Activated CD4-positive, alpha-beta T cell treated with anti-CD3 and anti-CD28 coated beads for 36 hours (primary cell): ENCODE data around the gene TM4SF20. TPM values are rescaled to one million over a fixed set of nuclear protein-coding genes. Genes with fewer than 3 reads are reported as not detected.
"Not testable (repeated sequence)": the region's sequence is repeated elsewhere in the genome, so short reads cannot be mapped to it uniquely, and the experiment has no call there.

Source experiments
- ATAC-seq: fragments of 200-7000 bp; cut with Tn5 transposase; one replicate; pipeline ENCODE4 v1.10.0; 2021; ENCODE audit warnings: mild to moderate bottlenecking, moderate library complexity
- CTCF ChIA-PET: fragments of 350-600 bp; sonication (Branson Sonifier 250); formaldehyde crosslinking; loops from one replicate; lab custom pipeline; 2021; ENCODE audit warnings: antibody characterized with exemption; lab: Charles Lee
- POLR2A ChIA-PET: fragments of 350-600 bp; sonication (Branson Sonifier 250); formaldehyde crosslinking; loops from one replicate; lab custom pipeline; 2021; ENCODE audit warnings: antibody characterized with exemption, inconsistent platforms; lab: Charles Lee
- DNase-seq: peaks from one replicate; pipeline ENCODE4 v3.0.0-alpha.2; 2020
- H3K27ac Mint-ChIP-seq: one replicate; pipeline ENCODE4 v1.8.0; 2021; ENCODE audit warnings: mixed read lengths
- H3K27me3 Mint-ChIP-seq: one replicate; pipeline ENCODE4 v1.8.0; 2021; ENCODE audit warnings: mixed read lengths
- H3K36me3 Mint-ChIP-seq: one replicate; pipeline ENCODE4 v1.8.0; 2021; ENCODE audit warnings: low read depth, mixed read lengths
- H3K4me1 Mint-ChIP-seq: one replicate; pipeline ENCODE4 v1.8.0; 2021; ENCODE audit warnings: mixed read lengths
- H3K4me3 Mint-ChIP-seq: one replicate; pipeline ENCODE4 v1.8.0; 2021; ENCODE audit warnings: mild to moderate bottlenecking, moderate library complexity, mixed read lengths
- H3K9me3 Mint-ChIP-seq: one replicate; pipeline ENCODE4 v1.8.0; 2021; ENCODE audit warnings: low read depth, mixed read lengths
- intact Hi-C, 2 experiments: fragments of 100-400 bp; cut with DNase I in 1 of 2; cut with micrococcal nuclease in 1 of 2; formaldehyde crosslinking; loops; one replicate each; pipeline versions ENCODE4 v1.14.2 to v1.15.1; 2022 to 2024; cut with DNase I, micrococcal nuclease
- total RNA-seq, 2 experiments: library from RNA; stranded (reverse); gene quantifications; one replicate each; pipeline ENCODE4 v1.2.3, GENCODE V29; 2021

The TM4SF20 gene
- total RNA-seq, 2 experiments from 2014 or later: not detected

DNA sequence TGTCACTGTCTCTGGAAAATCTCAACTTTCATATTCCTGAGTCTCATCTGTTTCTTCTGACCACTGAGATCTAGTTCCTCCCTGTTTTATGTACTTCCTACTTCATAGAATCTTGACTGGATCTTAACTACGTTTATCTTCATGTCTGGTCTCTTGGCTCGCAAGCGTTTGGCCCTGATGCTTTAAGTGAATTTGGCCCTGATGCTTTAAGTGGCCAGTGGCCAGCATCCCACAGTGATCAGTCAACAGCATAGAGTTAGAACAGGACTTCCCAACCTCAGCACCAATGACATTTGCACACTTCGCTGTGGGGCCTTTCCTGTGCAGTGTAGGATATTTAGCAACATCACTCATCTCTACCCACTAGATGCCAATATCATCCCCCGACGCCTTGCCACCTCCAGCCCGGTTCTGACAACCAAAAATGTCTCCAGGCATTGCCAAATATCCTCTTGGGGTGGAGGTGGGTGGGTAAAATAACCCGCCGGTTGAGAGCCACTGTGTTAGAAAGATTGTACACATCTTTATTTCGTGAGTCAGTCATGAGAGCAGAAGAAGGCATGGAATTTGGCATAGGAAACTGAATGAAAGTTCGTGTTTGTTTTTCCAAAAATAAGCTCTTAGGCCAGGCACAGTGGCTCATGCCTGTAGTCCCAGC, 12.2 kb downstream of the TM4SF20 start:
- Mint-ChIP-seq H3K36me3 (no peaks in the 10 kb centered on the region), H3K27me3 (no peaks in the 10 kb centered on the region), H3K4me3 (no peak overlapping the region), H3K27ac (no peak overlapping the region), H3K4me1 (peaks cover 13% of the 10 kb centered on the region), H3K9me3 (no peaks in the 10 kb centered on the region)
- ATAC-seq (no peak), DNase-seq (no peak)
- CTCF ChIA-PET: no interaction called here
- intact Hi-C loops: no loop called here
- POLR2A ChIA-PET: no interaction called here

DNA sequence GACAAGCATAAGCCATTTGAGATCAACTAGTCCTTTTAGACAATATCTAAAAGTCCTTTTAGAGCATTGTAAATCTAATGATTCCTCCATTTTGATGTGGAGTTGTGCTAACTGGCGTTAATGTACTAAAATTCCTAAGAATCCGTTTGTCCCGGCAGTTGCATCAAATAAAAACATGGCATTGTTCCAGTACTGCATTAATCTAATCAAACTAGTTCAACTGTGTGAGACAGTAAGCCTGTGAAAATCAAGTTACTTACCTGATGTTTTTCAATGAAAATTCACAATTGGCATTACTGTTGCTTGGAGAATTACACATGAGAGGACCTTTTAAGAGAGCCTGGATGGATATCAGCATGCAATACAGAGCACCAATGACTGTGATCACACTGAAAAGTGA, 13.3 kb downstream of the TM4SF20 start:
- Mint-ChIP-seq H3K27ac (no peak overlapping the region), H3K27me3 (no peaks in the 10 kb centered on the region), H3K4me1 (peaks cover 4% of the 10 kb centered on the region), H3K4me3 (no peak overlapping the region), H3K9me3 (no peaks in the 10 kb centered on the region), H3K36me3 (no peaks in the 10 kb centered on the region)
- ATAC-seq: no peak
- intact Hi-C loops: no loop called here
- POLR2A ChIA-PET: no interaction called here
- no peak for DNase-seq
- CTCF ChIA-PET: no interaction called here

DNA sequence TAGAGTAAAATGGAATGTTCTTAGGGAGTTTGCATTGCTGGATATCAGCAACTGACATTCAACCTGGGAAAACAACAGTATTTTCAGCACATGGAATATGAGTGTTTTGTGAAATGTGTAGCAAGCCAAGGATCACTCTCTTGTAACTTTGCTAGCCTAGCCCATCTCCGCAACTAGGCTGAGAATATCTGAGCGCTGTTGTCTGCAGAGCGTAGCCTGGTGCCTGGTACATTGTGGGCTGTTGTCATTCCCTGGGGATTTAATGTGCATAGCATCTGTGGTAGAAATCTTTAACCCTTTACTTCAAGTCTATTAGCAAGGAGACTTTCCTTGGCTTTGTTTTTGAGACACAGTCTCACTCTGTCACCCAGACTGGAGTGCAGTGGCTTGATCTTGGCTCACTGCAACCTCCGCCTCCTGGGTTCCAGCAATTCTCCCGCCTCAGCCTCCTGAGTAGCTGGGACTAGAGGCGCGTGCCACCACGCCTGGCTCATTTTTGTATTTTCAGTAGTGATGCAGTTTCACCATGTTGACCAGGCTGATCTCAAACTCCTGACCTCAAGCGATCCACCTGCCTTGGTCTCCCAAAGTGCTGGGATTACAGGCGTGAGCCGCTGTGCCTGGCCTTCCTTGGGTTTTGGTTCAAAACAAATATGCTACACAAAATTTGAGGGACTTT, 14.4 kb downstream of the TM4SF20 start:
- POLR2A ChIA-PET, H3K27me3 Mint-ChIP-seq, DNase-seq, H3K4me3 Mint-ChIP-seq, H3K9me3 Mint-ChIP-seq, H3K36me3 Mint-ChIP-seq, ATAC-seq, H3K4me1 Mint-ChIP-seq, H3K27ac Mint-ChIP-seq: not testable (repeated sequence)
- CTCF ChIA-PET: interaction anchor here (0.7 to 0.8 kb wide), 3 partner anchors 8 to 408 kb away, joined by 3 read pairs; no protein-coding TSS in a partner anchor
- intact Hi-C loops: loop anchor here in 1 of 2 experiments (5.0 kb wide), 1 partner anchor 403 kb away; no protein-coding TSS in a partner anchor

DNA sequence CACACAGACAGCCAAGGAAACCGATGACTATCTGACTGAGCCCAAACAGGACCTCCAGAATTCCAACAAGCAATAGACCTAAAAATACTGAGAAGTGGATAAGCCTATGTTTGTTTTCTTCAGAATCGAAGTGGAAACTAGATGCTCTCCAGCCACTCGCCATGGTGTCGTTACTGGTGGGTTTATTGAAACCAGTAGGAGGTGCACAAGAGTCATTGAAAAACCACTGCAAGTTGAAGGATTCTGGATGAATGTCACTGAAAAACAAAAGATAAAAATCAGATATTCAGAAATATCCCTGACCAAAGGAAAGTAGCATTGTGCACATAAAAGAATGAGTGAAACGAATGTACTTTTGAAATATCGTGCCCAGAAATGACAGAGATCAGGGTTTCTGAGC, 15.3 kb downstream of the TM4SF20 start:
- ChIA-PET CTCF (no interaction called here), POLR2A (no interaction called here)
- H3K36me3 Mint-ChIP-seq: peaks cover 7% of the 10 kb centered on the region
- H3K27ac Mint-ChIP-seq: no peak overlapping the region
- no peak overlapping the region for H3K4me3 Mint-ChIP-seq
- DNase-seq: no peak
- intact Hi-C loops: loop anchor here in 1 of 2 experiments (5.0 kb wide), 1 partner anchor 404 kb away; no protein-coding TSS in a partner anchor
- H3K4me1 Mint-ChIP-seq: peaks cover 2% of the 10 kb centered on the region
- no peaks in the 10 kb centered on the region for H3K9me3 Mint-ChIP-seq
- H3K27me3 Mint-ChIP-seq: no peaks in the 10 kb centered on the region
- no peak for ATAC-seq

DNA sequence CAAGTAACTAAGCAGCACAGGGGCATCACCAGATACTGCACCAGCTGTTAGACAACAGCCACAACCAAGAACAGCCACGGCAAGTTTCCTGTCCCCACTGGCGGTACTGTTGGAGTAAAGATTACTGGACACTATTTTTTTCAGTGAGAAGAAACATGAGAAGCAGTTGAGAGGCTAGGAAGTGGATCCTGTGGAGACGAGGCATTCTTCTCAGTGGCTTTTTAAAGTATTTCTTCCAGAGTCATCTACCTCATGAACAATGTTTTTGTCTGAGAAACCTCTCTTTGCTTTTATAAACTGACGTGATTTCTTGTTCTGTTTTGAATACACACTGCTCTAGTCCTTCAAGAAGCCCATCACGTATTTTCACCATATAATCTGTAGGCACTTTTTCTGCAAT, 18.8 kb downstream of the TM4SF20 start:
- no peaks in the 10 kb centered on the region for H3K27me3 Mint-ChIP-seq
- H3K4me3 Mint-ChIP-seq: no peak overlapping the region
- no peaks in the 10 kb centered on the region for H3K4me1 Mint-ChIP-seq
- CTCF ChIA-PET: interaction anchor here (0.5 kb wide), 1 partner anchor 163 kb away, joined by 5 read pairs; no protein-coding TSS in a partner anchor
- no peak overlapping the region for H3K27ac Mint-ChIP-seq
- no peaks in the 10 kb centered on the region for H3K9me3 Mint-ChIP-seq
- H3K36me3 Mint-ChIP-seq: peaks cover 20% of the 10 kb centered on the region
- DNase-seq (no peak), ATAC-seq (no peak)
- POLR2A ChIA-PET: no interaction called here
- intact Hi-C loops: loop anchor here in 1 of 2 experiments (5.0 kb wide), 1 partner anchor 407 kb away; no protein-coding TSS in a partner anchor

DNA sequence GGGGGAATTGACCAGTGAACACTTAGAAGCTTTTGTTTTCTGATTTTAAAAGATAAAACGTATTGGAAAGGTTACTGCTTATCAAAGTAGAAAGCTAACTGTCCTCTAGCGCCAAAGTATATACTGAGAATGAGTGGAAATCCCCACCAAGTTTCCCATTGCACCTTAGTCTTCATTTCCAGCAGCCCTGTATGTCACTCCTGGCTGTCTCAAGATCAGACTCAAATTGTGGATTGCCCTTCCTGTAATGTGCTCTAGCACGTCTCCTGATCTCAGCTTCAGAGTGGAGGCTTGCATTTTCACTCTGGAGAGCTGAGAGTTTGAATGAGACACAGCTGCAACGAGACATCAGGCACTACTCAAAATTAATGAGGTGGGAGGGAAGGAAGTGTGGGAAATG, 27.5 kb downstream of the TM4SF20 start:
- ChIA-PET POLR2A (no interaction called here), CTCF (no interaction called here)
- Mint-ChIP-seq H3K27me3 (no peaks in the 10 kb centered on the region), H3K4me1 (peaks cover 22% of the 10 kb centered on the region), H3K9me3 (no peaks in the 10 kb centered on the region), H3K4me3 (no peak overlapping the region), H3K36me3 (peaks cover 13% of the 10 kb centered on the region), H3K27ac (peak overlapping the region; percentile 77)
- peak; percentile 91 for ATAC-seq
- intact Hi-C loops: no loop called here
- no peak for DNase-seq

DNA sequence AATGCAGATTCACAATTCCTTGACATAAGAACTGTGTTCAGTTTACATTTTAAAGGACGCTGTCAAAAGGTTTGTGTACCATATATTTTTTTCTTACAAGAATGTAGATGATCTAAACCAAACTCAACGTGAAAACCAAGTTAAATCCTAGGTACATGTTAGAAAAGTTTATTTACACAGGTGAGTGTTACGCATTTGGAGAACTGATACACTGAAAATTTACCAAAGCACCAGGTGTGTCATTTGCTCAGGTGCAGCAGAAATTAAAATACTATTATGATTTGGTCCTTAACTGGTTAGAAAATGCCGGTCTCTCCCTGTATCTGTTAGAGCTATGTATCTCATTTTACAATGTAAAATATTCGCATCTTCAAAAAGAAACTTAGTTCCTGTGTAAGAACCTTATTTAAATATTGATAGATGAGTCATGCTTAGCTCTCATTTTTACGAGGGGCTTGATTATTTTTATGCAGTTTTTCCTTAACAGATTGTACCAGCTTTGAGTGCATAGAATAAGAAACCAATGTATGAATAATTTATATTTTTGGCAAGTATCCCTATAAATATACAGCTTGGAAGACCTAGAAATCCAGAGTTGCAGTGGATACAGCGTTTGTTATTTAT, 29.0 kb downstream of the TM4SF20 start:
- no peak for ATAC-seq
- H3K4me1 Mint-ChIP-seq: peaks cover 22% of the 10 kb centered on the region
- POLR2A ChIA-PET: no interaction called here
- H3K4me3 Mint-ChIP-seq: no peak overlapping the region
- CTCF ChIA-PET: interaction anchor here (1.1 to 1.6 kb wide), 4 partner anchors 9 to 21 kb away, joined by 3 to 7 read pairs (median 3); no protein-coding TSS in a partner anchor
- no peak for DNase-seq
- H3K9me3 Mint-ChIP-seq: no peaks in the 10 kb centered on the region
- no peaks in the 10 kb centered on the region for H3K27me3 Mint-ChIP-seq
- H3K36me3 Mint-ChIP-seq: peaks cover 9% of the 10 kb centered on the region
- H3K27ac Mint-ChIP-seq: no peak overlapping the region
- intact Hi-C loops: no loop called here

DNA sequence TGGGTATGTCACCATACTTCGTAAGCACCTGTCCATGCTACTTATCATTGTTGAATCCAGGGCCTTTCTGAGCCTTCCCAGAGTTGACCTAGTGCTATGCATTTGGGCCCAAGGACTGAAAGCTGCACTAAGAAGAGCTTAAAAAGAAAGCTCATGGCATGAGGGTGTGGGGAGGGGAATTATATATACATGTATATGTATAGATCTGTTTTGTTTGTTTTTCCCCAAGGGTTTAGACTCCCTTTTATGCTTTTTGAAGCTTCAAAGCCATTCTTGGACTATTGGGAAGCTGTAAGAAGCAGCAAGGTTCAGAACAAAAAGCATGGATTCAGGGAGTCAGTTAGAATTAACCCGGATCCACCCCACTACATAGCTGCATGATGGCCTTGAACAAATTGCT, 30.8 kb downstream of the TM4SF20 start:
- peaks cover 8% of the 10 kb centered on the region for H3K36me3 Mint-ChIP-seq
- no peak for DNase-seq
- ChIA-PET POLR2A (no interaction called here), CTCF (interaction anchor here (0.7 to 2.0 kb wide), 4 partner anchors 9 to 310 kb away, joined by 3 to 6 read pairs (median 4); no protein-coding TSS in a partner anchor)
- H3K27me3 Mint-ChIP-seq: no peaks in the 10 kb centered on the region
- H3K4me1 Mint-ChIP-seq: peaks cover 22% of the 10 kb centered on the region
- no peaks in the 10 kb centered on the region for H3K9me3 Mint-ChIP-seq
- H3K27ac Mint-ChIP-seq: no peak overlapping the region
- H3K4me3 Mint-ChIP-seq: no peak overlapping the region
- intact Hi-C loops: no loop called here
- ATAC-seq: no peak

DNA sequence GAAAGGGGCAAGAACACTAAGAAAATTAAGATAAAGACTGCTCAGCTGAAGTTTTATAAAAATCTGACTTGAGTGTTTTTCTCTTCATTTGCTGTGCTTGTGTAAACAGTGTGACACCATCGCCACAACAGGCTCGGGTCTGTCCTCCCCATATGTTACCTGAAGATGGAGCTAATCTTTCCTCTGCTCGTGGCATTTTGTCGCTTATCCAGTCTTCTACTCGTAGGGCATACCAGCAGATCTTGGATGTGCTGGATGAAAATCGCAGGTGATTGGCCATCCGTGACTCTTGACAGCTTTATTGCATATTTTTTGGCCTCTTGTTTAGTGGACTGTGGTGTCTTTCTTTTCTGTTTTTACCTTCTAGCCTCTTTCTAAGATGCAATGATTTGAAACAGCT, 32.0 kb downstream of the TM4SF20 start:
- Mint-ChIP-seq H3K36me3 (peaks cover 14% of the 10 kb centered on the region), H3K27ac (no peak overlapping the region), H3K4me1 (peaks cover 20% of the 10 kb centered on the region), H3K27me3 (no peaks in the 10 kb centered on the region), H3K4me3 (no peak overlapping the region), H3K9me3 (no peaks in the 10 kb centered on the region)
- intact Hi-C loops: no loop called here
- DNase-seq: no peak
- ATAC-seq: no peak
- ChIA-PET POLR2A (no interaction called here), CTCF (interaction anchor here (0.7 kb wide), 1 partner anchor 419 kb away, joined by 4 read pairs; no protein-coding TSS in a partner anchor)

DNA sequence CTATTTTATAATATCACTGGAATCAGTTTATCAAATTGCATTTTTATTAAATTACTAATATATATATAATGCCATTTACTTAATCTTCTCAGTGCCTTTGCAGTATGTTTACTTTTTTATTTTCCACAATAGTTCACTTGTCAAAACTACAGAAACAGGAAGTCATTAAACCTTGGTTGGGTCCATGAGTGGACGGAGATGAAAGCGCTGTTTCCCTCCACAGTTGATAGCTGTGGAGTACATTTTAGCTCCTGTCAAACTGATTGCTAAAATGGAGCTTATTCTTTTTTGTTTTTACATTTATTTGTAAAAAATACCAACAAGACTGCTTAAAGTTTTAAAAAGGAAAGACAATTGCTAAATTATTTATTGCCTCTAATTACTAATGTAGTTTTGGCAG, 34.9 kb downstream of the TM4SF20 start:
- CTCF ChIA-PET: interaction anchor here (1.3 to 1.5 kb wide), 2 partner anchors 8 to 421 kb away, joined by 3 to 4 read pairs; no protein-coding TSS in a partner anchor

DNA sequence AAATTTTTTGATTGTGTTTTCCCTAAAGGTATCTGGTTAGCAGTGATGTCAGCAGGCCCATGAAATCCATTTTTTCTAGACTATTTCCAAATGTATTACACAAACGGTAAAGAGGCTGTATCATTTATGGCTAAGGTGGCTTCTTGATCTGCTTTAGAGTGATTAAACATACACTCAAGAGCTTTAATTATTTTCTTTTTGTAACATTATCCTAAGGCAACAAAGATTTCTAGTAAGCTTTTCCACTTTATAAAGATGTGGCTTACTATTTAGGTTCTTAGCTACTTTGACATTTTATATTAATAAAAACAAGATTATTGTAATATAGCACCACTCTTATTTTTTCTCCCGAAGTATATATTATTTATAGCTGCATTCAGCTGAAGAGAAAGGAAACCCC, 37.6 kb downstream of the TM4SF20 start:
- intact Hi-C loops: no loop called here
- ATAC-seq: no peak
- no peak overlapping the region for H3K4me3 Mint-ChIP-seq
- no peaks in the 10 kb centered on the region for H3K9me3 Mint-ChIP-seq
- CTCF ChIA-PET: interaction anchor here (1.2 kb wide), 1 partner anchor 20 kb away, joined by 3 read pairs; no protein-coding TSS in a partner anchor
- POLR2A ChIA-PET: no interaction called here
- H3K27me3 Mint-ChIP-seq: no peaks in the 10 kb centered on the region
- DNase-seq: no peak
- peaks cover 21% of the 10 kb centered on the region for H3K36me3 Mint-ChIP-seq
- no peaks in the 10 kb centered on the region for H3K4me1 Mint-ChIP-seq
- no peak overlapping the region for H3K27ac Mint-ChIP-seq

More for the DNA sequence above, 34.9 kb downstream of the TM4SF20 start:
- Mint-ChIP-seq H3K27me3 (no peaks in the 10 kb centered on the region), H3K9me3 (no peaks in the 10 kb centered on the region), H3K27ac (no peak overlapping the region), H3K4me1 (no peaks in the 10 kb centered on the region), H3K36me3 (peaks cover 14% of the 10 kb centered on the region), H3K4me3 (no peak overlapping the region)
- ATAC-seq (no peak), DNase-seq (no peak)
- intact Hi-C loops: no loop called here
- POLR2A ChIA-PET: no interaction called here
